GM21360 (cell line): ENCODE measurements around the gene CITED2.

Experiments used
- ATAC-seq: cut with Tn5 transposase; IDR thresholded peaks from one replicate; pipeline ENCODE4 v1.9.1; 2021; ENCODE audit warnings: mild to moderate bottlenecking, moderate library complexity; ENCODE audit not compliant: unreplicated experiment

CITED2 gene

GRCh38 chr6:139386404-139386803 is 12.0 kb upstream of the CITED2 start:
- no peak for ATAC-seq

DNA sequence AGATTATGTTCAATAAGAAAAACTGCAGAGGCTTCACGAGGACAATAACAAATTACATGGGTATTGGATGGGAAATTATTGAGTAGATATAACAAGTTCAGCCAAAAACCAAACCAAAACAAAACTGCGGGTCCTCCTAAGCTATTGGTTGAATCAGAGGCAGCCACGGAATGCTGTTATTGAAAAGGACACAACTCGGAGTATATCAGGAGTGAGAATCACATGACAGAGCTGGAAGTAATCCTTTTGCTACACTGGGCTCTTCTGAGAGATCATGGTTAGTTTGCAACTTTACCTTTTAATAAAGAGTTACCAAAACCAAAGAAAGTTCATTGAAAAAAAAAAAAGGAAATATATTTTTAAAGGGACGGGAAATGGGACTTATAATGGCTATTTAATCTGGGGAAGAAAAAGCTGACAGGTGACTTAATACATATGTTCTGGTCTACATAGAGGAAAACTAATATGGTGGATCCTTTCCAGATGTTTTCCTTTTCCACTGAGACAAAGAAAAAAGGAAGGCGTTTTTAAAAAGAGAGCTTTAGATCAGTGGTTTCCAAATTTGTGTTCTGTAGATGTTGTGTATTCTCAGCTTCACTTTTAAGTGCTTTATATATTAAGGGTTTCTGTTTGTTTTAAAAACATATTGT is 6.9 kb upstream of the CITED2 start:
- ATAC-seq: no peak

DNA sequence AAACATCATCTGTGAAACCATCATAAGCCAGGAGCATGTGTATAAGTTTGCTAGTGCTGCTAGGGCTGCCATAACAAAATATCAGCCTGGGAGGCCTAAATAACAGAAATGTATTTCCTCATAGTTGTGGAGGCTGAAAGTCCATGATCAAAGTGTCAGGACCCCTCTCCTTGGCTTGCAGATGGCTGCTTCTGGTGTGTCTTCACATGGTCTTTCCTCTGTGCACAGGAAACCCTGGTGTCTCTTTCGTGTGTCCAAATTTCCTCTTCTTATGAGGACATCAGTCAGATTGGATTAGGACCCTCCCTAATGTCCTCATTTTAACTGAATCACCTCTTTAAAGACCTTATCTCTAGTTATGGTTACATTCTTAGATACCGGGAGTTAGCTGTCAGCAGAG is 6.2 kb upstream of the CITED2 start:
- ATAC-seq: no peak

GRCh38 chr6:139380168-139380567 is 5.7 kb upstream of the CITED2 start:
- no peak for ATAC-seq

DNA sequence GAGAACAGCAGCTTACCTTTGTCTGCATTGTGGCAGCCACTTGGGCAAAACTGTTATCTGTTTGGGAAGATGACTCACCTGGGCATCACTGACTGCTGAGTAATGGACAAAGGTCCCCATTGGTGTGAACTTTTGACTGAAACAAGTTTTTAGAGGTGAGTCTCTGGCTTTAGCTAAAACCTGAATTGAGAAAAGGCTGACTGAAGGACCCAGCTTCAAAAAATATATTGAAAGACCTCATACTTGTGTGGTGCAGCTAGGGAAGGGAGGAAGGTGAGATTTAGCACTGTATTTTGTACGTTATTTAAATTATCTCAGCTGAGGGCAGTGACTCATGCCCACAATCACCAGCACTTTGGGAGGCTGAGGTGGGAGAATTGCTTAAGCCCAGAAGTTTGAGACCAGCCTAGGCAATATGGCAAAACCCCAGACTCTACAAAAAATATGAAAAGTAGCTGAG is 4.5 kb upstream of the CITED2 start:
- no peak for ATAC-seq

GRCh38 chr6:139378226-139378625 is 3.8 kb upstream of the CITED2 start:
- no peak for ATAC-seq

DNA sequence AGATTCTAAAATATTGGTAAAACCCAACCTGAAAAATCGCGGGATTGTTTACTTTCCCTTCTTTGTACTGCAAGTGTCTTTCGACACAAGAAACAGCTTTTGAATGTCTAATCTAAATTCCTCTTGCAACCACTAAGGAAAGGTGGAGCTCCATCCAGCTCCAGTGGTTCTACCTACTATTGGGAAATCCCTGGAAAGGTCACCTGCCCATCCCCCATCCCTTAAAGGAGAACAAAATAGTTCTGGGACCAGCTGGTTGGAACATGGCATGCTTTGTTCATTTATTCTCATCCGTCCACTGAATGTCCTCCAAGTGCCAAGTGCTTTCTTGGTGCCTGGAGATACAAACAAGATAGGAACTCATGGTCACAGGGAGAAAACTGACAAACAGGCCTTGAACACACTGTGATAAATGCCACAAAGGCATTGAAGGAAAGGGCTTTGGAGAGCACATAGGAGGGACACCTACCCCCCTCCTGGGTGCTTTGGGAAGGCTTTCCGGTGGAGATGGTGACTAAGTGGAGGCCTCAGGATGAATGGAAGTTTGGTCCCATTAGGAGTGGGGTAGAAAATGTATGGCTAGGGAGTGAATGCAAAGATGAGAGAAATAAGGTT is 2.3 kb upstream of the CITED2 start:
- no peak for ATAC-seq

GRCh38 chr6:139376017-139376330 is 1.5 kb upstream of the CITED2 start:
- ATAC-seq: no peak

GRCh38 chr6:139375226-139376016 is 973 bp upstream of the CITED2 start:
- peak; percentile 50 for ATAC-seq

DNA sequence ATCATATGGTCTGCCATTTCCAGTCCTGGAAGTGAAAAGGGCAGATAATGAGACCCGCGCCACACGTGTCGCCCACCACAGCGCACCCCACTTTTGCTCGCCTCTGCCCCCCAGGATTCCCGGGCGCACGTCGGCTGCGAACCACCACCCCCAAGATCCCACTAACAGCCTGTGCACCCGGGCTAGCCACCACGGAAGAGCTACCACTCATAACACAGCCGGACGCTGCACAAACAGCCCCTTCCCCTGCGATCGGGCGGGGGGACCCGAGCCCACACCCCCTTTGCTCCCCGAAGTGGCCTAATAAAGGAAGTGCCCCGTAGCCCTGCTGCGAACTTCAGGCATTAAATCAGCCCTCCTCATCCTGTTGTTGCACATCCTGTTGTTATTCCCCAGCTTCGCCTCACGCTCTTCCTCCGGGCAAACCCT is 506 bp downstream of the CITED2 start:
- ATAC-seq: peak; percentile 3

DNA sequence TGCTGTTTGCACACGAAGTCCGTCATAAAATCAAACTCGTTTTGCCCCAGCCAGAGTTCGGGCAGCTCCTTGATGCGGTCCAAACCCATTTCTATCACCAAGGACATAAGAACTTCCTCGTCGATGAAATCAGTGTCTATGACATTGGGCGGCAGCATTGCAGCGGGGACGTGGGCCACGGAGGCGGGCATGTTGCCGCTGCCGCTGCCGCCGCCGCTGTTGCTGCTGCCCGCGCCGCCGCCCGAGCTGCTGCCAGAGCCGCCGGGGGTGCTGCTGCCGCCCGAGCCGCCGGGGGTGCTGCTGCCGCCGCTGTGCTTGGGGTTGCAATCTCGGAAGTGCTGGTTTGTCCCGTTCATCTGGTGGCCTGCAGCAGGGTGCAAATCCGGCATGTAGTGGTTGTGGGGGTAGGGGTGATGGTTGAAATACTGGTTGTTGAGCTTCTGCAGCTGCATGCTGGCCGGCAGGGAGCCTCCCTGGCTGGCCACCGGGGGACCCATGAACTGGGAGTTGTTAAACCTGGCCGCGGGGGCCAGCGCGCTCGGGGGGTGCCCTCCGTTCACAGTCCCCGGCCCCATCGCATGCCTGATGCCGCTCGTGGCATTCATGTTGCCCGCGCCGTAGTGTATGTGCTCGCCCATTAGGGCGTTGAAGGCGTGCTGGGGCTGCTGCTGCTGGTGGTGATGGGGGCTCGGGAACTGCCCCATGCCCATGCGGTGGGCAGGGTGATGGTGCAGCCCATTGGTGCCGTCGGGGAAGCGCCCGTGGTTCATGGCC is 1.1 kb downstream of the CITED2 start:
- ATAC-seq: peak; percentile 30

DNA sequence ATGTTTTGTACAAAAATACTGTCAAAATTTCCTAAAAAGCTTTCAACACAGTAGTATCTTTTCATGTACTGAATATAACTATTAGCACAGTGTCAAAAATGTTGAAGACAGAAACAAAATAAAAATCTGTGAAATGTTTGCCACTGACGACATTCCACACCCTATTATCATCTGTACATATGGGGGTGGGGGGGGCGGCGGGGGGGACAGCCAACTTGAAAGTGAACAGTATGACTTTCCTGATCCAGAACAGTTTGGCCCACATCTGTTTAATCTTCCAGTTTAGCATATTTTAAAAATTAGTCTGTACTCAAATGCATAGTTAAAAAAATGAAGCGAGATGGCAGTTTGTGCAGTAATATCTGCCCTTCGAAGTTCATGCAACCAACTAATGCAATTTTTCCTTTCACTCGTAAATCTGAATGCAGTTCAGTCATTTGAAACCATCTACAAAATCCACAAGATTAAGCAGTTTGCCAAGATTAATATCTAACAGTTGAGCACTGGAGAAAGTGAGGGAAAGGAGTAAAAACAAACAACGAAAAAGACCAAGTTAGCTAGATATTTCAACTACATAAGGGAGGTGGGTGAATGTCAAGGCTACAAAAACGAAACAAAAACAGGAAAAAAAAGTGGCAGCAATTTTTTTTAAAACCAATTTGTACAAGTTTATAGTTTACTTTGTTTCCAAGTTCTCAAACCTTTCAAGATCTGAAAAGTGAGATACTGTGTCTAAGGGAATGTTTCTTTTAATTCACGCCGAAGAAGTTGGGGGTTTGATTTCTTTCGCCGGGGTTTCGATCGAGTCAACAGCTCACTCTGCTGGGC is 1.9 kb downstream of the CITED2 start:
- no peak for ATAC-seq

GRCh38 chr6:139371421-139372203 is 2.8 kb downstream of the CITED2 start:
- ATAC-seq: no peak

- no peak for ATAC-seq
These were observed 3.5 kb downstream of the CITED2 start for GRCh38 chr6:139370999-139371345.

DNA sequence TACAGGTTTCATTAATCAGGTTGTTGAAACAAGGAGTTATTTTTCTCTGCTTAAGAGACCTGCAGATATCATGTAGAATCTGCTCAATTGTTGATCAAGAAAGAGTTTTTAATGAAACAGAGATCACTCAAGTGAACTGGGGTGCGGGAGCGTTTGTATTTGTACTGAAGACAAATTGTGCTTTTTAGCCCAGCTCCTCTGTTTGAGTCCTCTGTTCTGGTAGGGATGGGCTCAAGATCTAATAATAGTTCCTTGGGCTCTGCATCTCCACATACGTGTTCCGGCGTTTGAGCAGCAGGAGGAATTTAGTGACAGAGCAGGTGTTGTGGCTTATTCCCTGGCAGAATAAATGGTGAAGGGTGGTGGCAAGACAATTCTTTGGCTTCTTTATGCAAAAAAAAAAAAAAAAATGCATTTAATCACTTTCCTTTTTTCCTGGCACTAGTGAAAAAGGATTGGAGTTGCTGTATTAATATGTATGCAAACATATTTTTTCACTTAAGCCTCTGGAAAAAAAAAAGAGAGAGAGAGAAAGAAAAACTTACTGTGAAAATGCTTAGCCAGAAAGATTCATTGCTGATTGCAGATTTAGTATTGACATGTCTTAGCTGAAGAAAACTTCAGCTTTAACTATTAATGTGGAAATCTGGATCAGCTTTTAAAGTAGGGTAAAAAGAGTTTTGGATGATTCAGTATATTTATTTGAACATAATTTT is 4.0 kb downstream of the CITED2 start:
- no peak for ATAC-seq

- ATAC-seq: no peak
These were observed 4.7 kb downstream of the CITED2 start for GRCh38 chr6:139369568-139370282.

DNA sequence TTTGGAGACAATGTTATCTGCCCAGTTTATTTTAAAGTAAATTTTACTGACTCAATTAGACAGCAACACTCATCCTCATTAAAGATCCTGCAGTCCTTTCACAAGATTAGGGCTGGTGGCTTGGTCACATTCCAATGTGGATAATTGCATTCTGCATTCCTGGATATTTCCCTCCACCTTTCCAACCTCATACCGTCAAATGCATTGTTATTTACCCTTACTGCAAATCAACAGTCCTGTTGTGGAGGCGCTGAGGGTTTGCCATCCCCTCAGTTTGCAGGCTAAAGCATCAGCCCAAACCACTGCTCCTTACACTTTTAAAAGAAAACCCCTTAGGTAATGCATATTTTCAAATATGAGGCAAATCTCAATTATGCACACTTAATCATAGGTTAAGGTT is 5.4 kb downstream of the CITED2 start:
- no peak for ATAC-seq

GRCh38 chr6:139368661-139369060 is 5.8 kb downstream of the CITED2 start:
- no peak for ATAC-seq
